GM23248 (cell line): Measurements from ENCODE around the gene ELMO3. TPM values are rescaled to one million over a fixed set of nuclear protein-coding genes. Genes with fewer than 3 reads are reported as not detected.

Experiments used
- DNase-seq: peaks from one replicate; pipeline ENCODE4 v3.0.0-alpha.2; 2015
- H2AFZ ChIP-seq: fragments of 200-600 bp; sonication (generic); 2 replicates; pipeline ENCODE4 v1.6.1; 2016; ENCODE audit warnings: antibody characterized with exemption
- H3F3A ChIP-seq: fragments of 200-600 bp; sonication (generic); 2 replicates; pipeline ENCODE4 v1.6.1; 2016; ENCODE audit warnings: mild to moderate bottlenecking, antibody characterized with exemption, mixed run types; ENCODE audit not compliant: insufficient read depth
- H3K27ac ChIP-seq: fragments of 200-600 bp; sonication (generic); 2 replicates; pipeline ENCODE4 v1.5.1; 2016; ENCODE audit warnings: mild to moderate bottlenecking
- H3K27me3 ChIP-seq: fragments of 200-600 bp; sonication (generic); replicated peaks from 2 replicates; pipeline ENCODE4 v1.6.1; 2016; ENCODE audit warnings: mild to moderate bottlenecking; ENCODE audit not compliant: insufficient read depth
- H3K36me3 ChIP-seq: fragments of 200-600 bp; sonication (generic); 2 replicates; pipeline ENCODE4 v1.6.1; 2016; ENCODE audit warnings: low read depth, mild to moderate bottlenecking
- H3K4me1 ChIP-seq: fragments of 200-600 bp; sonication (generic); 2 replicates; pipeline ENCODE4 v1.6.1; 2016; ENCODE audit warnings: mild to moderate bottlenecking; ENCODE audit not compliant: insufficient read depth
- H3K4me2 ChIP-seq: fragments of 200-600 bp; sonication (generic); one replicate; pipeline ENCODE4 v1.6.1; 2016; ENCODE audit warnings: mild to moderate bottlenecking; ENCODE audit not compliant: unreplicated experiment
- H3K4me3 ChIP-seq: fragments of 200-600 bp; sonication (generic); 2 replicates; pipeline ENCODE4 v1.5.1; 2016; ENCODE audit warnings: mild to moderate bottlenecking
- H3K79me2 ChIP-seq: fragments of 200-600 bp; sonication (generic); 2 replicates; pipeline ENCODE4 v1.6.1; 2016; ENCODE audit warnings: mild to moderate bottlenecking; ENCODE audit not compliant: insufficient read depth
- H3K9ac ChIP-seq: fragments of 200-600 bp; sonication (generic); 2 replicates; pipeline ENCODE4 v1.6.1; 2016; ENCODE audit warnings: mild to moderate bottlenecking
- H3K9me2 ChIP-seq: fragments of 200-600 bp; sonication (generic); 2 replicates; pipeline ENCODE4 v1.6.1; 2016; ENCODE audit warnings: mixed run types, mild to moderate bottlenecking, moderate library complexity; ENCODE audit not compliant: insufficient read depth
- H3K9me3 ChIP-seq: fragments of 200-600 bp; sonication (generic); one replicate; pipeline ENCODE4 v1.6.1; 2017; ENCODE audit warnings: low read depth
- H4K20me1 ChIP-seq: fragments of 200-600 bp; sonication (generic); 2 replicates; pipeline ENCODE4 v1.6.0; 2016; ENCODE audit not compliant: insufficient read depth
- EZH2 ChIP-seq: fragments of 200-600 bp; sonication (generic); IDR thresholded peaks from 2 replicates; pipeline ENCODE4 v1.6.1; 2018; ENCODE audit warnings: antibody characterized with exemption, mild to moderate bottlenecking; ENCODE audit not compliant: insufficient read depth, poor library complexity, severe bottlenecking
- EZH2phosphoT487 ChIP-seq: fragments of 200-600 bp; sonication (generic); IDR thresholded peaks from 2 replicates; pipeline ENCODE4 v1.6.1; 2018; ENCODE audit warnings: antibody characterized with exemption, moderate library complexity, mild to moderate bottlenecking, low read depth; ENCODE audit not compliant: insufficient read depth
- WGBS, 2 experiments: methylation state at CpG; one replicate each; pipeline ENCODE4 v1.1.6; 2015 to 2017; ENCODE audit warnings: low lambda C conversion rate in 2 of 2, low coverage in 1 of 2; ENCODE audit errors: missing lambda C conversion rate in 2 of 2; 5-methylcytosine and 5-hydroxymethylcytosine counted together
- in situ Hi-C: fragments of 300-500 bp; cut with MboI; formaldehyde crosslinking; loops from 2 replicates; pipeline ENCODE4 v1.15.0; 2020
- polyA plus RNA-seq: library from polyadenylated mRNA; unstranded; fragments of >200 nt; fragmentation: Nextera tagmentation; extraction: Ambion mirVana; gene quantifications from 2 replicates; pipeline ENCODE4 v1.2.1, GENCODE V29; 2016
- total RNA-seq: library from RNA; depleted of rRNA; stranded (reverse); fragments of >200 nt; shearing (Covaris generic); gene quantifications from 2 replicates; pipeline ENCODE4 v1.2.3, GENCODE V29; 2014

The ELMO3 gene
- total and polyA plus RNA-seq, 2 experiments from 2014 or later, result 1.5 TPM; not detected in 1

DNA sequence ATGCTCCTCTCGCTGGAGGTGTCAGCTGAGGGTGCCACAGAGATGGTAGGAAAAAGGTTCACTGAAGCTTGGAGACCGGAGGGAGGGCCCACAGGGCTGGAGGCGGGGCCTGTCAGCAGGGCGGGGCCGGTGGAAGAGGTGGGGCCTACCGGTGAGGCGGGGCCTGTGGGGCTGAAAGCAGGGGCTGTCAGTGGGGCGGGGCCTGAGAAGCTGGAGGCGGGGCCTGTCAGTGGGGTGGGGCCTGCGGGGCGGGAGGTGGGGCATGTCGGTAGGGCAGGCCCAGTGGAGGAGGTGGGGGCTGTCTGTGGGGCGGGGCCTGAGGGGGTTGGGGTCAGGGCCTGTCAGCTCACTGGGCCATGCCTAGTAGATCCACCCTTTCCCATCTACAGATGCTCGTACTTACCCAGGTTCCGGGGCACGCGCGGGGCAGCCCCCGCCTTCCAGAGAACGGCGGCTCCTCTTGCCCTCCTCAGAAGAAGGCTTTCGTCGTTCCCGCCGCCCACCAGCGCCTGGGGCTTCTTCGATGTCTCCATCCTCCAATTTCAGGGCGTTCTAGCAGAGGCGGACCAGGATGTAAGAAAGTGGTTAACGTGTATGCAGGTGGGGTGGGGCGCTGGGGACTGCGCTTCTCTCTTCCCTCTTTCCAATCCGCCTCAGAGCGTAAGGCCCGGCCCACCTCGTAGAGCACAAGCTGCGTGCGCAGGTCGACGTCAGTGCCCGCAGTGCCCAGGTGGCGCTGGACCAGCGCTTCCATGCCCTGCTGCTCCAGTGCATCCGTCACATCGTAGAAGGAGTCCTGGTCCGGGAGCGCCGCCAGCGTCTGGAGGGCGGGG lies 37.8 kb downstream of the ELMO3 start:
- TF ChIP-seq EZH2 (no peak), EZH2phosphoT487 (no peak)
- H3K36me3 ChIP-seq, result no peaks in the 10 kb centered on the region
- H3F3A ChIP-seq, result peaks cover 19% of the 10 kb centered on the region
- no peak overlapping the region for H3K4me2 ChIP-seq
- no peaks in the 10 kb centered on the region for H4K20me1 ChIP-seq
- H3K4me3 ChIP-seq, result no peak overlapping the region
- H3K9ac ChIP-seq, result no peak overlapping the region
- H3K9me2 ChIP-seq, result no peaks in the 10 kb centered on the region
- DNase-seq, result peak; percentile 84
- H2AFZ ChIP-seq, result no peak overlapping the region
- H3K27me3 ChIP-seq, result no peaks in the 10 kb centered on the region
- in situ Hi-C loops, result no loop called here
- 79 to 90% methylated on average over 38 to 50 of the region's 50 CpGs for WGBS, 2 experiments
- H3K4me1 ChIP-seq, result peaks cover 19% of the 10 kb centered on the region
- H3K27ac ChIP-seq, result no peak overlapping the region
- peaks cover 11% of the 10 kb centered on the region for H3K79me2 ChIP-seq
- H3K9me3 ChIP-seq, result no peaks in the 10 kb centered on the region

DNA sequence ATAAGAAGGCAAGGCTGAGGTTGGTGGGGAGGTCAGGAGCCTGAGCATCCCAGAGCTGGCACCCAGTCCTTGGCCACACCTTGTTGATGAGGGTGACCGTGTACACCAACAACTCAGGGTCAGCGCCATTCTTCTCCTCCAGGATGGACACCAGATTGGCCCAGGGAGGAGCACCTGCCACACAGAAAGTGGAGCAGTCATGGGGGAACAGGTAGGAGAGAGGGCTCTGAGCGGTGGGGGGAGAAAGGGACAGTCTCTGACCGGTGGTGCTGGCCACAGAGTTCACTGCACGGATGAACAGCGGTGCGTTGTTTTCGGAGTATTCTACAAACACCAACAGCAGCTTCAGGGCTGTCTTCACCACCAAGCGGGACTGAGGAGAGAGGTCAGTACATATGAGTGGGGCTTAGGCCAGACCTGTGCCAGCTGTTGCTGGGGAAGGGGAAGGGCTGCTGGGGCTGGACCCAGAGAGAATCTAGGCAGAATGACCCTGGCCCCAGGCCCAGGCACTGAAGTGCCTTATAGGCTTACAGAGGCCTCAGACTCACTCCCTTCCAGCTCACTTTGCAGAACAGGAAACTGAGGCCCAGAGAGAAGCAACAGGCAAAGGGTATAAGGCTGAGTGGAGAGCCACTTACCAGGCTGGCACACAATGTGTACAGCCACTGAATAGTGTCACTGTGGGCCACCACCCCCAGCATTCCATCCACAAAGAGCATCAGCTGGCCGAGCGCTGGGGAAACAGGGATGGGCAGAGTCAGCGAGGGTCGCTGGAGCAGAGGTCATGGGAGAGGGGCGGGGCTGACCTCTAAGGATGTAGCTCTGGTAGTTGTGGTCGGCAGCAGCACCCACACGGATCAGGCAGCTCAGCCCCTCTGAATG lies 38.7 kb downstream of the ELMO3 start:
- in situ Hi-C loops, result no loop called here
- 92% methylated on average over 15 to 16 of the region's 16 CpGs for WGBS, 2 experiments
- H3K9me2 ChIP-seq, result no peaks in the 10 kb centered on the region
- no peaks in the 10 kb centered on the region for H4K20me1 ChIP-seq
- H3K4me3 ChIP-seq, result no peak overlapping the region
- no peaks in the 10 kb centered on the region for H3K36me3 ChIP-seq
- H3F3A ChIP-seq, result peaks cover 27% of the 10 kb centered on the region
- no peak for TF ChIP-seq EZH2
- TF ChIP-seq EZH2phosphoT487, result no peak
- no peaks in the 10 kb centered on the region for H3K9me3 ChIP-seq
- no peak for DNase-seq
- H3K79me2 ChIP-seq, result peaks cover 20% of the 10 kb centered on the region
- no peak overlapping the region for H2AFZ ChIP-seq
- H3K27me3 ChIP-seq, result no peaks in the 10 kb centered on the region
- no peak overlapping the region for H3K27ac ChIP-seq
- H3K9ac ChIP-seq, result no peak overlapping the region
- H3K4me1 ChIP-seq, result peaks cover 28% of the 10 kb centered on the region
- no peak overlapping the region for H3K4me2 ChIP-seq

DNA sequence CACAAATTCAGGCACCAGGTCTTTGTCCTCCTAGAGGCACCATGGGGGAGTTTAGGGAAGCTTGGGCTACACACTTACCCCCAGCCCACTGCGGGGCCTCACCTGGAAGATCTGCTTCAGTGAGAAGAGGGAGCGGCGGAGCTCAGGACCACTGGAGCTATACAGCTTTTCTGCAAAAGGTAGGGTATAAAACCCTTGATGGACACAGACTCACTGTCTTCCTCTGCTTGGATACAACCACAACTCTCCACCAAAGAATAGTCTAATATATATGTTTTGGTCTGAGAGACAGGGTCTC lies 39.3 kb downstream of the ELMO3 start:
- no peaks in the 10 kb centered on the region for H3K36me3 ChIP-seq
- H3K27me3 ChIP-seq, result no peaks in the 10 kb centered on the region
- H3K4me2 ChIP-seq, result no peak overlapping the region
- H3K9me2 ChIP-seq, result no peaks in the 10 kb centered on the region
- no peak overlapping the region for H3K4me3 ChIP-seq
- in situ Hi-C loops, result no loop called here
- peaks cover 32% of the 10 kb centered on the region for H3K4me1 ChIP-seq
- H3K27ac ChIP-seq, result no peak overlapping the region
- no peaks in the 10 kb centered on the region for H4K20me1 ChIP-seq
- 97 to 100% methylated on average over 3 of the region's 3 CpGs for WGBS, 2 experiments
- no peak for DNase-seq
- no peak overlapping the region for H2AFZ ChIP-seq
- no peaks in the 10 kb centered on the region for H3K9me3 ChIP-seq
- H3K9ac ChIP-seq, result no peak overlapping the region
- peaks cover 26% of the 10 kb centered on the region for H3K79me2 ChIP-seq
- no peak for TF ChIP-seq EZH2phosphoT487
- no peak for TF ChIP-seq EZH2
- peaks cover 30% of the 10 kb centered on the region for H3F3A ChIP-seq

DNA sequence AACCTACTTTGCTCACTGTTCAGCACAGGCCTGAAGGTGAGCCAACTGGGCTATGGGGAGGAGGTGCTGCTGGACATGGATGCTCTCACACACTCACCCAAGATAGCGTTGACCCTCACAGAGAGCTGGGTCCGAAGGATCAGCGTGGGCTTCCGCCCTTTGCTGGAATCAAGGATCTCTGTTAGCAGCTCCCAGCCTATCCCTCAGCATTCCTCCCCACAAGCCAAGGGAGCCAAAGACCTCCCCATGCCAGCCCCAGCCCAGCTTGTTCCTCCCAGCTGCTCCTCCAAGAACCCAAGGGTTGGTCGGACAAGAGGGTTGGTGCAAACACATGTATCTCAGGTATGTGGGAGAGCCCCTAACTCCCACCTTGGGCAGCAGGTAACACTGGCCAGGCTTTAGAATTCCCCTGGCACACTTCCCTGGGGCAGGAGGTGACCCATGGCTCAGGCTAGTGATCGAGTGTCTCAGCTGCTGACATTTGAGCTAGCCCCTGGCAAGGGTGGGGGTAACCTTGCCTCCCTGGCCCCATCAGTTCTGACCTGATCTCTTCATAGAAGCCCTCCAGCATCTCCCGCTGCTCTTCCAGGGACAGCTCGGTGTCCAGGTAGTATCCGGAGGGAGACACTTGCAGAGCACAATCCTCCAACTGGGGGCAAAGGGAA lies 40.0 kb downstream of the ELMO3 start:
- in situ Hi-C loops, result no loop called here
- peaks cover 39% of the 10 kb centered on the region for H3K4me1 ChIP-seq
- no peak for DNase-seq
- H3K36me3 ChIP-seq, result no peaks in the 10 kb centered on the region
- no peak overlapping the region for H2AFZ ChIP-seq
- H3K9me2 ChIP-seq, result no peaks in the 10 kb centered on the region
- peaks cover 35% of the 10 kb centered on the region for H3F3A ChIP-seq
- 83 to 89% methylated on average over 9 of the region's 9 CpGs for WGBS, 2 experiments
- H4K20me1 ChIP-seq, result no peaks in the 10 kb centered on the region
- H3K4me3 ChIP-seq, result no peak overlapping the region
- peaks cover 33% of the 10 kb centered on the region for H3K79me2 ChIP-seq
- no peak overlapping the region for H3K4me2 ChIP-seq
- H3K27me3 ChIP-seq, result no peaks in the 10 kb centered on the region
- TF ChIP-seq EZH2, result no peak
- TF ChIP-seq EZH2phosphoT487, result no peak
- H3K9me3 ChIP-seq, result no peaks in the 10 kb centered on the region
- H3K9ac ChIP-seq, result no peak overlapping the region
- H3K27ac ChIP-seq, result no peak overlapping the region
